HepG2 (cell line): ENCODE measurements around the gene ERLEC1. TPM values are rescaled to one million over a fixed set of nuclear protein-coding genes. Genes with fewer than 3 reads are reported as not detected.

ENCODE experiments used
- FOXA1 ChIP-seq, 2 experiments: fragments of 450-650 bp in 1 of 2; sonication (generic) in 1 of 2; formaldehyde crosslinking in 1 of 2; IDR thresholded peaks; 2 replicates each; pipeline versions ENCODE4 v1.4.0 to v1.6.1; 2016 to 2020; ENCODE audit warnings: missing genetic modification reagents in 1 of 2
- HMG20B ChIP-seq: conservative IDR thresholded peaks from 2 replicates; pipeline ENCODE4 v1.6.1; 2016; ENCODE audit warnings: missing genetic modification reagents, missing compliant biosample characterization
- KDM4B ChIP-seq: sonication (generic); formaldehyde crosslinking; IDR thresholded peaks from 2 replicates; pipeline ENCODE4 v1.4.0; 2020; ENCODE audit warnings: missing genetic modification reagents
- MEIS1 ChIP-seq: sonication (generic); formaldehyde crosslinking; IDR thresholded peaks from 2 replicates; pipeline ENCODE4 v1.9.0; 2021; ENCODE audit warnings: mild to moderate bottlenecking, missing genetic modification reagents, moderate library complexity, borderline replicate concordance
- MXI1 ChIP-seq: IDR thresholded peaks from 3 replicates; pipeline ENCODE4 v1.6.1; 2012; ENCODE audit warnings: low read depth, low read length, inconsistent platforms, borderline replicate concordance
- NR2C2 ChIP-seq: sonication (generic); formaldehyde crosslinking; IDR thresholded peaks from 2 replicates; pipeline ENCODE4 v1.4.0; 2020; ENCODE audit warnings: missing genetic modification reagents, mild to moderate bottlenecking, moderate library complexity, borderline replicate concordance
- PAWR ChIP-seq: sonication (generic); formaldehyde crosslinking; IDR thresholded peaks from 2 replicates; pipeline ENCODE4 v1.4.0; 2020; ENCODE audit warnings: missing genetic modification reagents, mild to moderate bottlenecking, borderline replicate concordance
- SP1 ChIP-seq, 2 experiments: fragments of 450-650 bp in 1 of 2; sonication (generic) in 1 of 2; formaldehyde crosslinking in 1 of 2; IDR thresholded peaks; 2 replicates each; pipeline versions ENCODE4 v1.4.0 to v1.6.1; 2016 to 2020; ENCODE audit warnings: missing genetic modification reagents in 1 of 2
- TOE1 ChIP-seq: sonication (generic); formaldehyde crosslinking; IDR thresholded peaks from 2 replicates; pipeline ENCODE4 v1.4.0; 2020; ENCODE audit warnings: mild to moderate bottlenecking, missing genetic modification reagents
- ZKSCAN8 ChIP-seq: IDR thresholded peaks from 2 replicates; pipeline ENCODE4 v1.6.1; 2016; ENCODE audit warnings: borderline replicate concordance, missing genetic modification reagents, missing compliant biosample characterization
- ZNF101 ChIP-seq: sonication (generic); formaldehyde crosslinking; IDR thresholded peaks from 2 replicates; pipeline ENCODE4 v1.4.0; 2020; ENCODE audit warnings: mild to moderate bottlenecking, low read depth, missing genetic modification reagents, borderline replicate concordance
- ZNF264 ChIP-seq: sonication (generic); formaldehyde crosslinking; IDR thresholded peaks from 2 replicates; pipeline ENCODE4 v1.4.0; 2020; ENCODE audit warnings: missing genetic modification reagents
- ZNF766 ChIP-seq: sonication (generic); formaldehyde crosslinking; IDR thresholded peaks from 2 replicates; pipeline ENCODE4 v1.5.0; 2020; ENCODE audit warnings: missing genetic modification reagents, borderline replicate concordance
- ZNF839 ChIP-seq: sonication (generic); formaldehyde crosslinking; IDR thresholded peaks from 2 replicates; pipeline ENCODE4 v1.4.0; 2020; ENCODE audit warnings: missing genetic modification reagents, mild to moderate bottlenecking, borderline replicate concordance
- polyA plus RNA-seq, 8 experiments: library from polyadenylated mRNA; depleted of rRNA in 3 of 8; stranded (reverse) in 7 of 8; unstranded in 1 of 8; fragments of >200 nt; fragmentation: Illumina TruSeq in 4 of 8; extraction: Trizol in 4 of 8; gene quantifications; 2 replicates each; pipeline versions ENCODE4 v1.2.1 to v1.2.3, GENCODE V29; 2011 to 2016; ENCODE audit warnings: low read depth in 4 of 8, missing spikeins in 1 of 8, mixed read lengths in 1 of 8; ENCODE audit not compliant: insufficient read depth in 1 of 8
- total RNA-seq, 5 experiments: library from RNA; depleted of rRNA; stranded (reverse); fragments of >200 nt; fragmentation: Illumina TruSeq; extraction: Trizol; gene quantifications; 2 replicates each; pipeline ENCODE4 v1.2.3, GENCODE V29; 2016; ENCODE audit warnings: low read depth in 1 of 5
- TF ChIP-seq, protein P1 (sequence below): sonication (generic); formaldehyde crosslinking; IDR thresholded peaks from 2 replicates; pipeline ENCODE4 v1.5.1; 2020; ENCODE audit warnings: mild to moderate bottlenecking, missing genetic modification reagents, borderline replicate concordance
- TF ChIP-seq, protein P2 (sequence below): sonication (generic); formaldehyde crosslinking; IDR thresholded peaks from 2 replicates; pipeline ENCODE4 v1.5.1; 2020; ENCODE audit warnings: mild to moderate bottlenecking, moderate library complexity, missing genetic modification reagents
- TF ChIP-seq, protein P3 (sequence below): sonication (generic); formaldehyde crosslinking; IDR thresholded peaks from 2 replicates; pipeline ENCODE4 v1.9.0; 2021; ENCODE audit warnings: missing genetic modification reagents, mild to moderate bottlenecking, borderline replicate concordance

Gene ERLEC1
- total and polyA plus RNA-seq, 2 of the 13 experiments (the other 11 are each of a cell fraction or from before 2014, with no cell fraction given) = 87.3 to 88.4 TPM

DNA sequence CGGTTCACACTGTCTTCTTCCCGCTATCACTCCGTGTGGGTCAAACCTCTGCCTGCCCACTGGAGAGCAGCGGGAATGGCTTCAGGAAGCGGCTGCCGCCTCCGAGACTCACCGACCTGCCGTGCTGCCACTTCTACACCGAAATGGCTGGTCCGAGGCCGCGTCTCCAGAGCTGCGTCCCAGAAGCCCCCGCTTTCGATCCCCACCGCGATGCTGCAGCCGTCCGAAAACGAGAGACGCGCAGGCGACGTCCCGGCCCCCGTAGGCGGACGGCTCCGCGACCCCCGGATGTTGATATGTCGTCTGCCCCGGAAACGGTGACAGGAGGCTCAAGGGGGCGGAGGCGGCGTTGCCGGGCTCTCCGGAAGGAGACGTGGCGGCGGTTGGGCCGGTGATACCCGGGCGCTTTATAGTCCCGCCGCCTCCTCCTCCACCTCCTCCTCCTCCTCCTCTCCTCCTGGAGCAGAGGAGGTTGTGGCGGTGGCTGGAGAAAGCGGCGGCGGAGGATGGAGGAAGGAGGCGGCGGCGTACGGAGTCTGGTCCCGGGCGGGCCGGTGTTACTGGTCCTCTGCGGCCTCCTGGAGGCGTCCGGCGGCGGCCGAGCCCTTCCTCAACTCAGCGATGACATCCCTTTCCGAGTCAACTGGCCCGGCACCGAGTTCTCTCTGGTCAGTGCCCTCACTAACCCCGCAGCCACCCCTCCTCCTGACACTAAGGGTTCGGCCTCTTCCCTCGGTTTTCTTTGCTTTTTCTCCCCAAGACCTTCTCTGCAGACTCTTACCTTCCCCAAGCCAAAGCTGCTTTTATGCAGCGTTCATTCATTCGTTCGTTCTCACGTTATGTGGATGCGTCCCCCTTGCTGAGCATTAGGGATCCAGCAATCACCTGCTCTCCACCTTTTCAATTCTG lies at the start of gene ERLEC1, which contains the start of gene ASB3 (continued):
- peak; percentile 95; the same call in 2 of the 3 replicates for TF ChIP-seq MXI1
- TF ChIP-seq NR2C2 (CRISPR knock-in tag) = peak; percentile 100
- TF ChIP-seq, protein P1, sequence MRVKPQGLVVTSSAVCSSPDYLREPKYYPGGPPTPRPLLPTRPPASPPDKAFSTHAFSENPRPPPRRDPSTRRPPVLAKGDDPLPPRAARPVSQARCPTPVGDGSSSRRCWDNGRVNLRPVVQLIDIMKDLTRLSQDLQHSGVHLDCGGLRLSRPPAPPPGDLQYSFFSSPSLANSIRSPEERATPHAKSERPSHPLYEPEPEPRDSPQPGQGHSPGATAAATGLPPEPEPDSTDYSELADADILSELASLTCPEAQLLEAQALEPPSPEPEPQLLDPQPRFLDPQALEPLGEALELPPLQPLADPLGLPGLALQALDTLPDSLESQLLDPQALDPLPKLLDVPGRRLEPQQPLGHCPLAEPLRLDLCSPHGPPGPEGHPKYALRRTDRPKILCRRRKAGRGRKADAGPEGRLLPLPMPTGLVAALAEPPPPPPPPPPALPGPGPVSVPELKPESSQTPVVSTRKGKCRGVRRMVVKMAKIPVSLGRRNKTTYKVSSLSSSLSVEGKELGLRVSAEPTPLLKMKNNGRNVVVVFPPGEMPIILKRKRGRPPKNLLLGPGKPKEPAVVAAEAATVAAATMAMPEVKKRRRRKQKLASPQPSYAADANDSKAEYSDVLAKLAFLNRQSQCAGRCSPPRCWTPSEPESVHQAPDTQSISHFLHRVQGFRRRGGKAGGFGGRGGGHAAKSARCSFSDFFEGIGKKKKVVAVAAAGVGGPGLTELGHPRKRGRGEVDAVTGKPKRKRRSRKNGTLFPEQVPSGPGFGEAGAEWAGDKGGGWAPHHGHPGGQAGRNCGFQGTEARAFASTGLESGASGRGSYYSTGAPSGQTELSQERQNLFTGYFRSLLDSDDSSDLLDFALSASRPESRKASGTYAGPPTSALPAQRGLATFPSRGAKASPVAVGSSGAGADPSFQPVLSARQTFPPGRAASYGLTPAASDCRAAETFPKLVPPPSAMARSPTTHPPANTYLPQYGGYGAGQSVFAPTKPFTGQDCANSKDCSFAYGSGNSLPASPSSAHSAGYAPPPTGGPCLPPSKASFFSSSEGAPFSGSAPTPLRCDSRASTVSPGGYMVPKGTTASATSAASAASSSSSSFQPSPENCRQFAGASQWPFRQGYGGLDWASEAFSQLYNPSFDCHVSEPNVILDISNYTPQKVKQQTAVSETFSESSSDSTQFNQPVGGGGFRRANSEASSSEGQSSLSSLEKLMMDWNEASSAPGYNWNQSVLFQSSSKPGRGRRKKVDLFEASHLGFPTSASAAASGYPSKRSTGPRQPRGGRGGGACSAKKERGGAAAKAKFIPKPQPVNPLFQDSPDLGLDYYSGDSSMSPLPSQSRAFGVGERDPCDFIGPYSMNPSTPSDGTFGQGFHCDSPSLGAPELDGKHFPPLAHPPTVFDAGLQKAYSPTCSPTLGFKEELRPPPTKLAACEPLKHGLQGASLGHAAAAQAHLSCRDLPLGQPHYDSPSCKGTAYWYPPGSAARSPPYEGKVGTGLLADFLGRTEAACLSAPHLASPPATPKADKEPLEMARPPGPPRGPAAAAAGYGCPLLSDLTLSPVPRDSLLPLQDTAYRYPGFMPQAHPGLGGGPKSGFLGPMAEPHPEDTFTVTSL (CRISPR knock-in tag) = peak; percentile 43; the same call in 1 of the 2 replicates
- peak; percentile 58; the same call in 1 of the 2 replicates for TF ChIP-seq ZKSCAN8
- TF ChIP-seq ZNF839 (CRISPR knock-in tag) = 0 out of 2 replicates have a peak, but pooled peaks have one; percentile 57
- TF ChIP-seq ZNF101 (CRISPR knock-in tag) = no peak
- no peak for TF ChIP-seq SP1 (IDR thresholded peaks at IDR 0.05)
- peak; percentile 87 for TF ChIP-seq SP1 (CRISPR knock-in tag; IDR thresholded peaks at IDR 0.05)
- TF ChIP-seq, protein P2, sequence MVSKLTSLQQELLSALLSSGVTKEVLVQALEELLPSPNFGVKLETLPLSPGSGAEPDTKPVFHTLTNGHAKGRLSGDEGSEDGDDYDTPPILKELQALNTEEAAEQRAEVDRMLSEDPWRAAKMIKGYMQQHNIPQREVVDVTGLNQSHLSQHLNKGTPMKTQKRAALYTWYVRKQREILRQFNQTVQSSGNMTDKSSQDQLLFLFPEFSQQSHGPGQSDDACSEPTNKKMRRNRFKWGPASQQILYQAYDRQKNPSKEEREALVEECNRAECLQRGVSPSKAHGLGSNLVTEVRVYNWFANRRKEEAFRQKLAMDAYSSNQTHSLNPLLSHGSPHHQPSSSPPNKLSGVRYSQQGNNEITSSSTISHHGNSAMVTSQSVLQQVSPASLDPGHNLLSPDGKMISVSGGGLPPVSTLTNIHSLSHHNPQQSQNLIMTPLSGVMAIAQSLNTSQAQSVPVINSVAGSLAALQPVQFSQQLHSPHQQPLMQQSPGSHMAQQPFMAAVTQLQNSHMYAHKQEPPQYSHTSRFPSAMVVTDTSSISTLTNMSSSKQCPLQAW = peak; percentile 96
- peak; percentile 82; the same call in 1 of the 2 replicates for TF ChIP-seq TOE1 (CRISPR knock-in tag)
- peak; percentile 86; the same call in 1 of the 2 replicates for TF ChIP-seq KDM4B (CRISPR knock-in tag)
- no peak for TF ChIP-seq FOXA1 (IDR thresholded peaks at IDR 0.05)
- peak; percentile 91 for TF ChIP-seq FOXA1 (CRISPR knock-in tag; IDR thresholded peaks at IDR 0.05)
- TF ChIP-seq ZNF264 (CRISPR knock-in tag) = peak; percentile 95
- TF ChIP-seq HMG20B = no peak; the same call in none of the 2 replicates
- TF ChIP-seq PAWR = 0 out of 2 replicates have a peak, but pooled peaks have one; percentile 40
- TF ChIP-seq MEIS1 = peak; percentile 90
- peak; percentile 92 for TF ChIP-seq ZNF766 (CRISPR knock-in tag)
- TF ChIP-seq, protein P3, sequence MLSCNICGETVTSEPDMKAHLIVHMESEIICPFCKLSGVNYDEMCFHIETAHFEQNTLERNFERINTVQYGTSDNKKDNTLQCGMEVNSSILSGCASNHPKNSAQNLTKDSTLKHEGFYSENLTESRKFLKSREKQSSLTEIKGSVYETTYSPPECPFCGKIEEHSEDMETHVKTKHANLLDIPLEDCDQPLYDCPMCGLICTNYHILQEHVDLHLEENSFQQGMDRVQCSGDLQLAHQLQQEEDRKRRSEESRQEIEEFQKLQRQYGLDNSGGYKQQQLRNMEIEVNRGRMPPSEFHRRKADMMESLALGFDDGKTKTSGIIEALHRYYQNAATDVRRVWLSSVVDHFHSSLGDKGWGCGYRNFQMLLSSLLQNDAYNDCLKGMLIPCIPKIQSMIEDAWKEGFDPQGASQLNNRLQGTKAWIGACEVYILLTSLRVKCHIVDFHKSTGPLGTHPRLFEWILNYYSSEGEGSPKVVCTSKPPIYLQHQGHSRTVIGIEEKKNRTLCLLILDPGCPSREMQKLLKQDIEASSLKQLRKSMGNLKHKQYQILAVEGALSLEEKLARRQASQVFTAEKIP = no peak
